ENCODE measurements around the gene MAG.

The MAG gene

DNA sequence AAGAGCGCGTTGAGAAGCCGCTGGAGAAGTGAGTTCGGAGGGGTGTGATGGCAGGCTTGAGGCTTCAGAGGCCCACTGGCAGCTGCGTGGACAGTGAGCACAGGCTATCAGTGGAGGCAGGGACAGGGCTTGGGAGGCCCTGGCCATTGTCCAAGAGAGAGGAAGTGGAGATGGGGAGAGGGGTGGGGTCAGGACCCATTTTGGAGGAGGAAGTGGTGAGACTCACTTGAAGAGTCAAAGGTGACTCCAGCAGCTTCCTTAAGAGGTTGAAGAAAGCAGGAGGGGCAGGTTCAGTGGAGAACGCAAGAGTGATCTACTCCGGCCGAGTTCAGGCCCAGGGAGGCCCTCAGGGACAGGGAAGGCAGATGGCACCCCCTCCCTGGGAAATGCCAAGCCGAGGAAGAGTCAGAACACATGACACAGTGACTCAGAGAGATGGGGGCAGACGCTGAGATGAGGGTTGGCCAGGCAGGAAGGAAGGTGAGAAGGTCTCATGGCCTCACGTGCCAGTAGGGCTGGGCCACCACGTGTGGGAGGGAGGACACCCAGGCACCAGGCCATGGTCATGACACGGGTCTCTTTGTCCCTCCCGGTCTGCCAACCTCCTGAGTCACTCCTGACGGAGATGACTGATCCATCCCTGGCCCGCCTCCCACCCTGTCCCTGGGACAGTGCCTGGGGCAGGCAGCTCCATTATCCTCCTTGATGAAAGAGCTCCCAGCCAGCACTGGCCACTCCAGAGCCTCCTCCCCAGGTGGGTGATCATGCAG is 26.9 kb downstream of the MAG start:
- DNase-seq (ENCODE audit: low read depth): no peak

DNA sequence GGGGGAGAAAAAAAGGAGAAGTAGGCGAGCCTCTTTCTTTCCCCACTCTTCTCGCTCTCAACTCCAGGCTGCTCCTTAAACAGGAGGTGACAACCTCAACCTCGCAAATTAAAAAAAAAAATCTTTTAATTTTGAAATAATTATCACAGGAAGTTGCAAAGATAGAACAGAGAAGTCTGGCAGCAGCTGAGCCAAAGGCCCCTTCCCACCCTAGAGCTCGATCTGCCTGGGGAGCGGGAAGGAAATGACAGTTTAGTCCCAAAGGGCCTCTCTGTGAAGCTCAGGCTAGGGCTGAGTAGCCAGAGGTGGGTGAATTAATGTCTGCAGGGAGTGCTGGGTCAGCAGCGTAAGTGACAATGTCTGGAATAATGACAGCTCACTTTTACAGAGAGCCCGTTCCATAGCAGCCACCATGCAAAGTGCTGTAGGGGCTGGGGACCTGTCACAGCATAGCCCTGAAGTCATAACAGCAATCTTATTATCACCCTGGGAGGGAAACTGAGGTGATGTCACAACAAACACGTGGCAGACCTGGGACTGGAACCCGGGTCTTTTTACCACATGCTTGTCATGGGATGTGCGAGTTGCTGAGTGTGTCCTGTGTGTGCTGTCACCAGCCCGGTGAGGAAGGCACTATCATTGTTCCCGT is 28.2 kb downstream of the MAG start:
- DNase-seq (ENCODE audit: low read depth): no peak

DNA sequence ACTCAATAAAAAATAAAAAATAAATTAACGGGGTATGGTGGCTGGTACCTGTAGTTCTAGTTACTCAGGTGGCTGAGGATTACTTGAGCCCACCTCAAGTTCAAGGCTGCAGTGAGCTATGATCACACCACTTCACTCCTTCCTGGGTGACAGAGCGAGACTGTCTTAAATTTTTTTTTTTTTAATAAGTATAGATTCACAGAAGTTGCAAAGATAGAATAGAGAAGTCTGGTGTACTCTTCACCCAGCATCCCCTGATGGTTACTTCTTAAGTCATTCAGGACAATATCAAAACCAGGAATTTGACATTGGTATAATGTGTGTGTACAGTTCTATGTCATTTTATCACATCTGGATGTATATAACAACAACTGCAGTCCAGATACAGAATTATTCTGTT is 29.3 kb downstream of the MAG start:
- no peak for DNase-seq (ENCODE audit: low read depth)

DNA sequence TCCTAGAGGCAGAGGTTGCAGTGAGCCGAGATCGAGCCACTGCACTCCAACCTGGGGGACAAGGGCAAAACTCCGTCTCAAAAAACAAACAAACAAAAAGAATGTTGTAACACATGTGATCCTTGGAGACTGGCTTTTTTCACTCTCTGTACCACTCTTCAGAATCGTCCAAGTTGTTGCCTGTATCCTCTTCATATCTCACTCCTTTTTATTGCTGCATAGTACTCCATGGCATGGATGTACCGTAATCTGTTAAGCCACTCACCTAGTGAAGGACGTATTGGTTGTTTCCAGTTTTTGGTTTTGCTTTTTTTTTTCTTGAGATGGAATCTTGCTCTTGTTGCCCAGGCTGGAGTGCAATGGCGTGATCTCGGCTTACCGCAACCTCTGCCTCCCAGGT is 30.1 kb downstream of the MAG start:
- DNase-seq (ENCODE audit: low read depth): no peak

DNA sequence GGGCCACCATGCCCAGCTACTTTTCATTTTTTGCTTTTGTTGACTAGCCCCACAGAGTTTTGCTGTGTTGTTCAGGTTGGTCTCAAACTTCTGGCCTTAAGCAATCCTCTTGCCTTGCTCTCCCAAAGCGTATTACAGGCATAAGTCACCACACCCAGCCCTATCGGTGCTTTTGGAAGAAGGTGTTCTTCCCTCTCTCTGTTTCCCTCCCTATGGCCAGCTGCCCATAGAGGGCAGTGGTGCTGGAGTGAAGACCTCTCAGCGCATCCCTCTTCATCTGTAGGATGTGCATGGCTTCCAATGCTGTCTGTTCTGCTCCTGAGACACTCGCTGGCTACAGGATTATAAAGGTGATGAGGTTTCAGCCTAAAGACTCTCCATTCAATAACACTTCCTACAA is 35.7 kb downstream of the MAG start:
- DNase-seq (ENCODE audit: low read depth): no peak

DNA sequence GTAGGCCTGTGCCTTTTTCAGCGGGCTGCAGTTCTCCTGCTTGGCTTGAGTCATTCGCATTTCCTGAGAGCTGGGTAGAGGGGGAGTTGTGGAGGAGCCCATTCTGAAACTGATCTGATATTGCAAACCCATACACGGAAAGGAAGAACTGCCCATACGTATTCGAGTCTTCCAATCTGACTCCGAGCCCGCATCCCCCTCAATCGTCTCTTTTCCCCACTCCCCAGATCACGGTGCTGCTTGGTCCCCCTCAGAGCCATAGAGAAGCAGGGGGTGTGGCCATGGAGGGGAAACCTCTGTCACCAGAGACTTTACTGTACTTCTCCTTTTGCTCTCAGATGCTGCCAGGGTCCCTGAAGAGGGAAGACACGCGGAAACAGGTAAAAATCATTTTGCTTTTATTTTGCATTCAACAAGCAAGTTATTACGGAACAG is 36.9 kb downstream of the MAG start, which contains the start of gene CD22:
Gene CD22 (plus strand): TSS at position 337 of the 435 bp plus-strand sequence. CDS start 2,854 bp downstream, outside the sequence.
- no peak for DNase-seq (ENCODE audit: low read depth)

DNA sequence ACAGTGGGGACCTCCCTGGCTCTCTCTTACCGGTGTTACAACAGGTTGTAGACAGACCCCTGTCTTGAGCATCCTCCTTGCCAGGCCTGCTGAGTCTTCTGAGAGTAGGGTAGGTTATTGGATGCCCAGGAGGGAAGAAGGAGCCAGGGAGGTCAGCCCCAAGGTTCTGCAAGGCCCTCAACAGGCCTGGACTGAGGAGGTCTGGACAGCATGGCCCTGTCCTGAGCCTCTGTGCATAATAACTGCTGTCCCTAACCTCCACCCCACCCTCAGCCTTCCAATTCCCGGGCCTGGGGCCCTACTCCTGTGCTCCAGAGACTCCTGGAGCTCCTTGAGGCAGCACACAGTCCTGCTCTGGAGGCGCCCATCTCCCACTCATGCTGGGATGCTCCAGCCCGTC is 37.4 kb downstream of the MAG start:
- DNase-seq (ENCODE audit: low read depth): no peak

DNA sequence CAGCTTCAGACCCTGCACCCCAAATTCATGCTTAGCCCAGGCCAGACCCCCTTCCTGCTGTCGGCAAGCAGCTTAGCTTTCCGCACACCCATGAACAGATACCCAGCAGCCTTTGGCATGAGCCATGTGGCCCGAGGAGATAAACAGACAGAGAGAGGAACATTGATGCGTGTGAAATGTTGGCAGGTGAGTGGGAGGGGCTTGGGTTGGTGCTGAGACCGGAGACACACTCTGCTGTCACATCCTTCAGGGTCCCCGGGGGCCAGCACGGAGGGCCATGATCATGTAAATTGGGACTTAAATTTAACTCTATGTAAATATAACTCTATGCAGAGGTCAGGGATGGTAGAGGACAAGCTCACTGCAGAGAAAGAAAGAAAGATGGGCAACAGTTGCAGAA is 38.5 kb downstream of the MAG start:
- DNase-seq (ENCODE audit: low read depth): no peak

DNA sequence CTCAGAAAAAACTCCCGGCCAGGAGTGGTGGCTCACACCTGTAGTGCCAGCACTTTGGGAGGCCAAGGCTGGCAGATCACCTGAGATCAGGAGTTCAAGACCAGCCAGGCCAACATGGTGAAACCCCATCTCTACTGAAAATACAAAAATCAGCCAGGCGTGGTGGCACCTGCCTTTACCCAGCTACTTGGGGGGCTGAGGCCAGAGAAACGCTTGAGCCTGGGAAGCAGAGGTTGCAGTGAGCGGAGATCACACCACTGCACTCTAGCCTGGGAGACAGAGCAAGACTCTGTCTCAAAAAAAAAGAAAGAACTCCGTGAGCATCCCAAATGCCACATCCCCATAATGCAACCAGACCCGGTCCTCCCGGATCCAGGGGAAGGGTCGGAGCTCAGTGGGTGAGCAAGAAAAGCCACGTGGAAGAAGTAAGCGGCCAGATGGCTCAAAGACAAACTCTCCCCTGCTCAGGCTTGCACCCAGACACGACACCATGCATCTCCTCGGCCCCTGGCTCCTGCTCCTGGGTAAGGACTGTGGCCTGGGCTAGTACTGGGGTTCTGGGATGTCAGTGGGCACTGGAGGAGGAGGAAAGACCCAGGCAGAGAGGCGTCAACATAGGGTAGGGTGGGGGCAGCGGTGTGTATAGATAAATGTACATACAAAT is 39.7 kb downstream of the MAG start:
- DNase-seq (ENCODE audit: low read depth): no peak

DNA sequence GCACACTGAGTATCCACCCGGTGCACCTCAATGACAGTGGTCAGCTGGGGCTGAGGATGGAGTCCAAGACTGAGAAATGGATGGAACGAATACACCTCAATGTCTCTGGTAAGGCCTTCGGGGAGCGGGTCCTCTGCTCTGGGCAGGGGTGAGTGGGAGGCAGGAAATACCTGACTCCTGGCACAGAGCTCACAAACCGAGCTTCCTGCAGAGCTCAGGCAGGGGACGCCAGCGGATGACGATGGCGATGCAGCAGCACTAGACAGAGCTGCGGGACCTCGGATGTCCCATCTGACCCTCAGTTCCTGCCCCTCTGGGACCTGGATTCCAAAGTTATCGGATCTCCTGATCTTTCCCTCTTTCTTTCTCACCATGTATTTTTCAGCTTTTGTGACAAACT is 40.9 kb downstream of the MAG start:
- no peak for DNase-seq (ENCODE audit: low read depth)

DNA sequence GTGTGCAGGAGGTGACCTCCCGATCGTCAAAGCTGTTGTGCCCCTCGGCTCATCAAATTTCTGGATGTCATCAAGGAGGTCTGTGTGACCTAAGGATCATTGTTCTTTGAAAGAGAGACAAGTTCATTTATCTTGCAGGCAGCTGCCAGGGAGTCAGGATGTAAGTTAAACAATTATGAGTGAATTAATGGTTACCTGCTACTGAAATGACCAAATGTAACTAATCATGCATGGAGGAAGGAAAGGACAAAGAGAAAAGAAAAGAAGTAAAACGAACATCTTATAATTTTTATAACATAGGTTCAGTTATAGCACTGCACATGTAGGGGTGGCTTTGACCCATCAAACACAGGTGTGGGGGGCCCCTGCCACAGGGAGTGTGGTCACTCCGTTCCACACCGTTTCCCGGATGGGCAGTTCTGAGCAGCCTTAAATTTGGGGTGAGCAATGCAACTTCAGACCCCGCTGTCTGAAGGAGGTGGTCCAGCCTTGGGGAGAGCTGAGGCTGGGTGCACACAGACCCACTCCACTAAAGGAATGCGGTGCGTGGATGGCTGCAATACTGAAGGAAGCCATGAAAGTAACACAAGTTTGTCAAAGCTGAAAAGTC is 42.3 kb downstream of the MAG start:
- DNase-seq (ENCODE audit: low read depth): no peak

DNA sequence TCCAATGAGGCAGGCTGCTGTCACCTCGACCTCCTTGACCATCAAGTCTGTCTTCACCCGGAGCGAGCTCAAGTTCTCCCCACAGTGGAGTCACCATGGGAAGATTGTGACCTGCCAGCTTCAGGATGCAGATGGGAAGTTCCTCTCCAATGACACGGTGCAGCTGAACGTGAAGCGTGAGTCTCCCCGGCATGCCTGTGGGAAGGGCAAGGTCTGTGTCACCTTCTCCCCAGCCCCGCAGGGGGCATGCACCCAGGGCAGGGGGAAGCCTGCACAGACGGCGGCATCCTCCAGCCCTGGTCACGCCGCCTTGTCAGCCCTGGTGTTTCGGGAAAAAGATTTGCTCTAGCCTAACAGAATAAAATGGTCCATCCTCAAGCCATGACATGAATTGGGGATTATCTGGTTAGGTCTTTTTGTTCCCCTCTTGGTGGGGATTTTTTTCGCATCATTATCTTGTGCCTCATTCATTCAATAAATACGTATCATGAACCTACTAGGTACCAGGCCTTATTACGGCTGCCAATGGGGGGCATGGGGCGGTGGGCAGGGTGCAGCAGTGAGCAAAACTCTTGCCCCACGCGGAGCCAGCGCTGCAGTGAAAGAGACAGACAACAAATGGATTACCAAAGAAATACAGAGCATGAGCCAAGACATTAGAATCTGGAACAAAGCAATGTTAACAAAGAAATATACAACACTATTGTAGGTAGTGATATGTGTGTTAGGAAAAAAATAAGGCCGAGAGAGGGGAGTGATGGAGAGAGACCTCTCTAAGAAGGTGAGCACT is 44.4 kb downstream of the MAG start:
- DNase-seq (ENCODE audit: low read depth): no peak

DNA sequence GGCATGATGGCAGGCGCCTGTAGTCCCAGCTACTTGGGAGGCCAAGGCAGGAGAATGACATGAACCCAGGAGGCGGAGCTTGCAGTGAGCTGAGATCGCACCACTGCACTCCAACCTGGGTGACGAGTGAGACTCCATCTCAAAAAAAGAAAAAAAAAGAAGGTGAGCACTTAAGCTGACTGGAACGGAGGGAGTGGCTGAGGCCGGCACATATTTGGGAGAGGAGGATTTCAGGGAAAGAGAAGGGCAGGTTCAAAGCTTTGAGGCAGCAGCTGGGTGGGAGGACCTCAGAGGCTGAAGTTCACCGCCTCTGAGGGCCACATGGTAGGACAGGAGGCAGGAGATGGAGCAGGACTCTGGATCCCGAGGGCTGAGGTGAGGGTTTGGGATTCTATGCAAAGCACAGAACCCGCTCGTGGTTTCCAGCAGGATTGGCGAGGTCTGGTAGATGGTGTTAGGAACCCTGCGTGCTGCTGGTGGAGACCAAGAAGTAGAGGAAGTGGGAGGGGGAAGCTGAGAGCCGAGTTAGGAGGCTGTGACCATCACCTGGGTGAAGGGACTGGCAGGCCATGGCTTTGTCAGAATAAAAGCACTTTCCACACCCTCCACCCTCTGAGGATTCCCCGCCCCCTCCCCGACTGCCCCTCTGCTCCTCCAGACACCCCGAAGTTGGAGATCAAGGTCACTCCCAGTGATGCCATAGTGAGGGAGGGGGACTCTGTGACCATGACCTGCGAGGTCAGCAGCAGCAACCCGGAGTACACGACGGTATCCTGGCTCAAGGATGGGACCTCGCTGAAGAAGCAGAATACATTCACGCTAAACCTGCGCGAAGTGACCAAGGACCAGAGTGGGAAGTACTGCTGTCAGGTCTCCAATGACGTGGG is 45.4 kb downstream of the MAG start:
- DNase-seq (ENCODE audit: low read depth): no peak

DNA sequence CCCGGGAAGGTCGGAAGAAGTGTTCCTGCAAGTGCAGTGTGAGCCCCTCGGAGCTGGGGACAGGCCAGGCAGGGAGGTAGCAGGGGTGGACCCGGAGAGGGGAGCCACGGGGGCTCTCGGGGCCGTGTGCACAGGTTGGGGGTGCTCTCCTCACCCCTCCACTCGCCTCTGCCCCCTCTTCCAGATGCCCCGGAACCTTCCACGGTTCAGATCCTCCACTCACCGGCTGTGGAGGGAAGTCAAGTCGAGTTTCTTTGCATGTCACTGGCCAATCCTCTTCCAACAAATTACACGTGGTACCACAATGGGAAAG is 46.0 kb downstream of the MAG start:
- DNase-seq (ENCODE audit: low read depth): no peak

DNA sequence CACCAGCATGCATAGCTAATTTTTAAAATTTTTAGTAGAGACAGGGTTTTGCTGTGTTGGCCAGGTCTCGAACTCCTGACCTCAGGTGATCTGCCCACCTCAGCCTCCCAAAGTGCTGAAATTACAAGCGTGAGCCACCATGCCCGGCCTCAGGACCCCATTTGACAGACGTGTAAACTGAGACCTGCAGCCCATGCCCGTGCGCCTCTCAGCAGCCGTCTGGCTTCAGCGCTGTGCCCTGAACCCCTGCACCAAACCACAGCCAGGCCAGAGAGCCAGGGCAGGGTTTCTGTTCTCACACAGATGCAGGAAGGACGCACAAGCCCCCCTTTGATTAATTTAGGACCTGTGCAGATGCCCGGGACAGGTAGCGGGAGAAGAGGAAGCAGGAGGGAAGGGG is 48.5 kb downstream of the MAG start:
- DNase-seq (ENCODE audit: low read depth): no peak

DNA sequence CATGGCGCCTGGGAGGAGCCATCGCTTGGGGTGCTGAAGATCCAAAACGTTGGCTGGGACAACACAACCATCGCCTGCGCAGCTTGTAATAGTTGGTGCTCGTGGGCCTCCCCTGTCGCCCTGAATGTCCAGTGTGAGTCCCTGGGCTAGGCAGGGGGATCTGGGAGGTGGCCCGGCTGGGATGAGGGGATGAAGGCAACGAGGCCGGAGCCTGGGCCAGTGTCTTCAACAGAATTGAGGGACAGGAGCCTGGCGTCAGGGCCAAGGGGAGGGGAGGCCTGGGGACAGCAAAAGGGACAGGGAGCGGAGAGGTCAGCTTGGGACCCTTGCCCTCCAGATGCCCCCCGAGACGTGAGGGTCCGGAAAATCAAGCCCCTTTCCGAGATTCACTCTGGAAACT is 49.0 kb downstream of the MAG start:
- no peak for DNase-seq (ENCODE audit: low read depth)

DNA sequence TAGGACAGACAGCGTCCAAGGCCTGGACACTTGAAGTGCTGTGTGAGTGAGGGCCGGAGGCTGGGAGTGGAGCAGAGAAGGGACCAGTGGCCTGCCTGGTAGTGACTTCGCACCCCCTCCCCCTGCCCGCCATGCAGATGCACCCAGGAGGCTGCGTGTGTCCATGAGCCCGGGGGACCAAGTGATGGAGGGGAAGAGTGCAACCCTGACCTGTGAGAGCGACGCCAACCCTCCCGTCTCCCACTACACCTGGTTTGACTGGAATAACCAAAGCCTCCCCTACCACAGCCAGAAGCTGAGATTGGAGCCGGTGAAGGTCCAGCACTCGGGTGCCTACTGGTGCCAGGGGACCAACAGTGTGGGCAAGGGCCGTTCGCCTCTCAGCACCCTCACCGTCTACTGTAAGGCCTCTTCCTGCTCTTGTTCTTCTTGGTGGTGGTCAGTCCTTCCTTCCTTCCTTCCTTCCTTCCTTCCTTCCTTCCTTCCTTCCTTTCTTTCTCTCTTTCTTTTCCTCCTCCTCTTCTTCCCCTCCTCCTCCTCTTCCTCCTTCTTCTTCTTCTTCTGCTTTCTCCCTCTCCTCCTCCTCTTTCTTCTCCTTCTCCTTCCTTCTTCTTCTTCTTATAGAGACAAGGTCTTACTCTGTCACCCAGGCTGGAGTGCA is 49.7 kb downstream of the MAG start:
- no peak for DNase-seq (ENCODE audit: low read depth)

DNA sequence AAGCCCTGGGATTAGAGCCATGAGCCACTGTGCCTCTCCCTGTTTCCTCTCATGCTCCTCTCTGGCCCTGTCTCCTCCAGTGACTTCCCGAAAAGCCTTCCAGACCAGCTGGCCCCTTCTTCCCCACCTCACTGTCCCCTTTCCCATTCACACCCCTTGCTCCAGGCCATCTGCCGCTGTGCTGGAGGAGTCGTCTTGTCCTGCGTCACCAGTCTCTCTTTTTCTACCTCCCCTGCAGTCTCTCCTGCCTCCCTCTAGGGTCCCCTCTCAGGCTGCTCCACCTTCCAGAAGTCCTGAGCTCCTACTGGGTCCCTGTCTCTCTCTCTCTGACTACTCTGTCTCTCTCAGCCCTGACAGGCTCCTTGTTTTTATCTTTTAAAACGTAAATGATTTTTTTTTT is 50.5 kb downstream of the MAG start:
- DNase-seq (ENCODE audit: low read depth): no peak

DNA sequence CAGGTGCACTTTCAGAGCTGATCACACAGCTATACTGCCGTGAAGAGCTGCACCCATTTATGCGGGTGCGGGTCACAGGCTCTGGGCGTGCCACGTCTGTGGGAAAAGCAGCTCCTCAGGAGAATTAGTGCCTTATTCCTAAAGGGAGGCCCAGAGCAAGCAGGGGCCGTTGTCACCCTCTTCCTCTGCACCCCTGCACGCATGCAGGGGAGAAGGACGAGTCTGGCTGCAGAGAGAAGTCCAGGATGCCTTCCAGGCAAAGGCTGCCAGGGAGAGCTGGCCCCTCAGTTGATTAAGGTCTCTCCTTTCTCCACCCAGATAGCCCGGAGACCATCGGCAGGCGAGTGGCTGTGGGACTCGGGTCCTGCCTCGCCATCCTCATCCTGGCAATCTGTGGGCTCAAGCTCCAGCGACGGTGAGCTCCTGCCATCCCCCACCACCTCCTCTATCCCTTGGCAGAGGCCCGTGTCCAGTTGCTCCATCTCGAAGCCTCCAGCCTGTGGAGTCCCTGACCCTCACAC is 52.6 kb downstream of the MAG start:
- no peak for DNase-seq (ENCODE audit: low read depth)

DNA sequence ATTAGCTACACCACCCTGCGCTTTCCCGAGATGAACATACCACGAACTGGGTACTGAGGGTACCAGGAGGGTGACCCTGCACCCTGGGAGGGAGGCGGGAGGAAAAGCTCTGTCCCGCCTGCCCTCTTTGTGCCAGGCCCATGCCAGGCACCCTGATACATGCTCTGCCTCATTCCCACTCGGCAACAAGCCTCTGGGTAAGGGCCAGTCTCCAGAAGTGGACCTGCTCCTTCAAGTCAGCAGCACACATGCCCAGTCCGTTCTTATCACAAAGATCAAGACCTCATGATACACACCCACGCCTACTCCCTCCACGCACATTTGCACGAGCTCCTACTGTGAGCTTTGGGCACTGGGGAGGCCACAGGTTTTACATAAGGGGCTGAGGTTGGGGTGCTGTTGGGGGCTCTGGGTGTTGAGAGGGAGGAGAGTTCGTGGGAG is 53.7 kb downstream of the MAG start:
- DNase-seq (ENCODE audit: low read depth): no peak
